Measurements from ENCODE around the gene PCNX3.

PCNX3 gene

GRCh38 chr11:65615229-65615949 is at the start of gene PCNX3:
TSS of gene PCNX3 (plus strand) at chr11:65615776. CDS start at chr11:65616312, 536 bp downstream.
- DNase-seq (ENCODE audit: low read depth): peak; percentile 100

- no peak for DNase-seq (ENCODE audit: low read depth)
Observed at GRCh38 chr11:65569164-65569972, 46.2 kb upstream of the PCNX3 start.

- peak; percentile 97 for DNase-seq (ENCODE audit: low read depth)
Observed at GRCh38 chr11:65569973-65570918, 45.3 kb upstream of the PCNX3 start, which contains the start of gene ZNRD2. TSS of gene ZNRD2 (plus strand) at chr11:65570477. CDS start at chr11:65570492, 15 bp downstream.

GRCh38 chr11:65571420-65571819 is 44.2 kb upstream of the PCNX3 start:
- no peak for DNase-seq (ENCODE audit: low read depth)

GRCh38 chr11:65571940-65572339 is 43.6 kb upstream of the PCNX3 start:
- no peak for DNase-seq (ENCODE audit: low read depth)

- peak; percentile 82 for DNase-seq (ENCODE audit: low read depth)
Observed at GRCh38 chr11:65572356-65573051, 43.1 kb upstream of the PCNX3 start, which contains the start of gene FAM89B. TSS of gene FAM89B (plus strand) at chr11:65572538. CDS start at chr11:65572670, 132 bp downstream.

GRCh38 chr11:65573391-65574079 is 42.0 kb upstream of the PCNX3 start:
- no peak for DNase-seq (ENCODE audit: low read depth)

- DNase-seq (ENCODE audit: low read depth): peak; percentile 84
Observed at GRCh38 chr11:65574109-65574810, 41.3 kb upstream of the PCNX3 start.

- DNase-seq (ENCODE audit: low read depth): no peak
Observed at GRCh38 chr11:65574811-65575567, 40.6 kb upstream of the PCNX3 start.

GRCh38 chr11:65575568-65576231 is 39.9 kb upstream of the PCNX3 start, which contains the start of gene EHBP1L1:
TSS of gene EHBP1L1 (plus strand) at chr11:65576053. CDS start at chr11:65576303, 250 bp downstream.
- peak; percentile 65 for DNase-seq (ENCODE audit: low read depth)

- no peak for DNase-seq (ENCODE audit: low read depth)
Observed at GRCh38 chr11:65576232-65576866, 39.2 kb upstream of the PCNX3 start.

- DNase-seq (ENCODE audit: low read depth): no peak
Observed at GRCh38 chr11:65576867-65577755, 38.5 kb upstream of the PCNX3 start.

GRCh38 chr11:65577756-65578109 is 37.8 kb upstream of the PCNX3 start:
- DNase-seq (ENCODE audit: low read depth): no peak

- DNase-seq (ENCODE audit: low read depth): no peak
Observed at GRCh38 chr11:65578134-65578533, 37.4 kb upstream of the PCNX3 start.

- DNase-seq (ENCODE audit: low read depth): no peak
Observed at GRCh38 chr11:65578667-65579066, 36.9 kb upstream of the PCNX3 start.

- DNase-seq (ENCODE audit: low read depth): no peak
Observed at GRCh38 chr11:65579291-65579690, 36.3 kb upstream of the PCNX3 start.

- no peak for DNase-seq (ENCODE audit: low read depth)
Observed at GRCh38 chr11:65580031-65580692, 35.4 kb upstream of the PCNX3 start.
